IMR-90 (cell line): ENCODE results near the gene COL23A1. TPM values are rescaled to one million over a fixed set of nuclear protein-coding genes. Genes with fewer than 3 reads are reported as not detected.

Source experiments
- ATAC-seq: fragments of 200-7000 bp; cut with Tn5 transposase; 2 replicates; pipeline ENCODE4 v1.9.1; 2020; ENCODE audit warnings: low read depth, mild to moderate bottlenecking, moderate library complexity
- BruUV-seq: library from RNA; stranded (reverse); fragments of 400-500 nt; replicated peaks from 2 replicates; lab custom pipeline; 2021; lab: Mats Ljungman, UMichigan
- CTCF ChIA-PET: fragments of 300-600 bp; formaldehyde crosslinking; extraction: SDS; loops from one replicate; lab custom pipeline; 2021; ENCODE audit warnings: antibody characterized with exemption; lab: Yijun Ruan, JAX
- POLR2A ChIA-PET: fragments of 300-600 bp; sonication (Branson Sonifier 250); formaldehyde crosslinking; loops from one replicate; lab custom pipeline; 2022; ENCODE audit warnings: antibody characterized with exemption; ENCODE audit not compliant: unreplicated experiment; lab: Charles Lee
- DNase-seq: peaks from one replicate; pipeline ENCODE4 v3.0.0; 2013
- H2AFZ ChIP-seq: replicated peaks from 2 replicates; pipeline ENCODE3; 2013; ENCODE audit warnings: low read length, mild to moderate bottlenecking; ENCODE audit not compliant: poor library complexity
- H2AK5ac ChIP-seq: 2 replicates; pipeline ENCODE4 v1.6.1; 2013; ENCODE audit warnings: low read depth, low read length, inconsistent platforms
- H2AK9ac ChIP-seq: replicated peaks from 2 replicates; pipeline ENCODE3; 2013; ENCODE audit warnings: mild to moderate bottlenecking, low read depth, low read length, moderate library complexity; ENCODE audit not compliant: poor library complexity
- H2BK120ac ChIP-seq: 2 replicates; pipeline ENCODE4 v1.6.1; 2013; ENCODE audit warnings: low read depth, low read length, inconsistent platforms
- H2BK15ac ChIP-seq: 3 replicates; pipeline ENCODE4 v1.6.1; 2013; ENCODE audit warnings: low read depth, low read length, inconsistent platforms
- H2BK20ac ChIP-seq: 2 replicates; pipeline ENCODE4 v1.6.1; 2013; ENCODE audit warnings: low read depth, mild to moderate bottlenecking, inconsistent platforms, low read length, moderate library complexity
- H2BK5ac ChIP-seq: 2 replicates; pipeline ENCODE4 v1.6.1; 2013; ENCODE audit warnings: mild to moderate bottlenecking, low read depth, low read length, inconsistent platforms; ENCODE audit not compliant: poor library complexity, severe bottlenecking
- H3K14ac ChIP-seq: replicated peaks from 2 replicates; pipeline ENCODE4 v1.6.1; 2013; ENCODE audit warnings: low read depth, low read length, inconsistent platforms
- H3K18ac ChIP-seq: 2 replicates; pipeline ENCODE4 v1.6.1; 2013; ENCODE audit warnings: low read depth, low read length, control low read depth
- H3K23ac ChIP-seq: 2 replicates; pipeline ENCODE4 v1.6.1; 2013; ENCODE audit warnings: low read depth, low read length, inconsistent platforms
- H3K27ac ChIP-seq: 2 replicates; pipeline ENCODE4 v1.5.1; 2013; ENCODE audit warnings: mild to moderate bottlenecking, control low read depth, low read length; ENCODE audit not compliant: insufficient read depth
- H3K27me3 ChIP-seq: 2 replicates; pipeline ENCODE4 v1.6.1; 2013; ENCODE audit warnings: low read length; ENCODE audit not compliant: control insufficient read depth, insufficient read depth
- H3K36me3 ChIP-seq: 2 replicates; pipeline ENCODE4 v1.6.1; 2013; ENCODE audit warnings: low read length, mixed read lengths; ENCODE audit not compliant: control insufficient read depth, insufficient read depth
- H3K4ac ChIP-seq: 2 replicates; pipeline ENCODE4 v1.6.1; 2013; ENCODE audit warnings: low read depth, low read length, inconsistent platforms
- H3K4me1 ChIP-seq: 2 replicates; pipeline ENCODE4 v1.6.1; 2013; ENCODE audit warnings: low read length, mixed read lengths; ENCODE audit not compliant: control insufficient read depth, insufficient read depth
- H3K4me2 ChIP-seq: 2 replicates; pipeline ENCODE4 v1.6.1; 2013; ENCODE audit warnings: low read depth, mild to moderate bottlenecking, control low read depth, low read length, moderate library complexity
- H3K4me3 ChIP-seq: 2 replicates; pipeline ENCODE4 v1.5.1; 2013; ENCODE audit warnings: low read depth, mild to moderate bottlenecking, control low read depth, low read length, moderate library complexity; ENCODE audit not compliant: insufficient read depth
- H3K56ac ChIP-seq: 2 replicates; pipeline ENCODE4 v1.6.1; 2013; ENCODE audit warnings: low read length, inconsistent platforms; ENCODE audit not compliant: insufficient read depth; ENCODE audit errors: extremely low read depth
- H3K79me1 ChIP-seq, 2 experiments: 2 replicates each; pipeline ENCODE4 v1.6.1; 2013; ENCODE audit warnings: low read length in 2 of 2, inconsistent platforms in 1 of 2, low read depth in 1 of 2
- H3K9ac ChIP-seq: 2 replicates; pipeline ENCODE4 v1.6.1; 2013; ENCODE audit warnings: low read depth, low read length, control low read depth
- H3K9me1 ChIP-seq: 2 replicates; pipeline ENCODE4 v1.6.1; 2013; ENCODE audit warnings: low read length, inconsistent platforms; ENCODE audit not compliant: insufficient read depth
- H3K9me3 ChIP-seq: 2 replicates; pipeline ENCODE4 v1.6.1; 2013; ENCODE audit warnings: low read length; ENCODE audit not compliant: control insufficient read depth, insufficient read depth
- H4K20me1 ChIP-seq: 2 replicates; pipeline ENCODE4 v1.6.1; 2013; ENCODE audit warnings: low read length, inconsistent platforms; ENCODE audit not compliant: insufficient read depth
- H4K5ac ChIP-seq: 2 replicates; pipeline ENCODE4 v1.6.1; 2013; ENCODE audit warnings: mild to moderate bottlenecking, low read depth, low read length, control low read depth
- H4K8ac ChIP-seq, 2 experiments: 2 replicates each; pipeline ENCODE4 v1.6.1; 2013; ENCODE audit warnings: low read depth in 2 of 2, low read length in 2 of 2, control low read depth in 1 of 2, inconsistent platforms in 1 of 2
- H4K91ac ChIP-seq: 2 replicates; pipeline ENCODE4 v1.6.1; 2013; ENCODE audit warnings: low read depth, low read length, inconsistent platforms; ENCODE audit not compliant: insufficient read depth
- CTCF ChIP-seq: conservative IDR thresholded peaks from 2 replicates; pipeline ENCODE4 v1.5.1; 2012; ENCODE audit warnings: mild to moderate bottlenecking, low read depth, low read length, improper control_type of control experiment
- FOS ChIP-seq: fragments of 150-350 bp; IDR thresholded peaks from 2 replicates; pipeline ENCODE4 v1.6.1; 2016; ENCODE audit warnings: low read depth, low read length
- RFX5 ChIP-seq: IDR thresholded peaks from 2 replicates; pipeline ENCODE4 v1.8.0; 2012; ENCODE audit warnings: low read depth, mild to moderate bottlenecking, low read length, moderate library complexity
- SMC3 ChIP-seq: fragments of 150-350 bp; IDR thresholded peaks from 2 replicates; pipeline ENCODE4 v1.6.1; 2016; ENCODE audit warnings: low read depth, mild to moderate bottlenecking, antibody characterized with exemption, low read length, moderate library complexity
- WGBS, 2 experiments: methylation state at CpG; one replicate each; pipeline versions ENCODE4 v1.1.5 to v1.1.7; 2013; ENCODE audit warnings: missing lambda C conversion rate in 2 of 2; ENCODE audit not compliant: insufficient read length in 1 of 2; ENCODE audit errors: extremely low coverage in 2 of 2; 5-methylcytosine and 5-hydroxymethylcytosine counted together
- dilution Hi-C: fragments of 300-500 bp; cut with HindIII; formaldehyde crosslinking; loops from one replicate; pipeline ENCODE4 v1.14.3; 2018; ENCODE audit warnings: low sequenced_read_pairs; ENCODE audit not compliant: unreplicated experiment
- in situ Hi-C: fragments of 300-500 bp; cut with MboI; formaldehyde crosslinking; loops from 3 replicates; pipeline ENCODE4 v1.14.3; 2019; ENCODE audit warnings: low sequenced_read_pairs, inconsistent platforms, mixed read lengths
- intact Hi-C: fragments of 100-400 bp; cut with micrococcal nuclease; formaldehyde crosslinking; loops from 2 replicates; pipeline ENCODE4 v1.10.0; 2022
- polyA plus RNA-seq, 3 experiments: library from polyadenylated mRNA; depleted of rRNA; stranded (reverse); fragments of >200 nt; gene quantifications; 2 replicates each; pipeline ENCODE4 v1.2.3, GENCODE V29; 2012; ENCODE audit warnings: low replicate concordance in 1 of 3
- total RNA-seq: library from RNA; depleted of rRNA; stranded (reverse); fragments of >200 nt; gene quantifications from 2 replicates; pipeline ENCODE4 v1.2.3, GENCODE V29; 2012

Gene COL23A1
- total and polyA plus RNA-seq, 2 of the 4 experiments (the other 2 are of a cell fraction): not detected

- Histone ChIP-seq H3K4me3 (no peak overlapping the region), H2BK120ac (no peak overlapping the region), H3K4me1 (peaks cover 7% of the 10 kb centered on the region), H2AK5ac (no peak overlapping the region), H4K8ac (no peak overlapping the region), H3K27ac (no peak overlapping the region), H3K4me2 (no peak overlapping the region), H3K23ac (no peak overlapping the region), H3K14ac (no peak overlapping the region), H4K20me1 (peaks cover 78% of the 10 kb centered on the region), H3K9ac (no peak overlapping the region), H4K91ac (no peak overlapping the region), H2BK15ac (no peak overlapping the region), H3K36me3 (peaks cover 82% of the 10 kb centered on the region), H2BK5ac (no peak overlapping the region), H2BK20ac (no peak overlapping the region), H3K4ac (no peak overlapping the region), H3K9me1 (peaks cover 26% of the 10 kb centered on the region), H2AK9ac (no peak overlapping the region), H3K27me3 (no peaks in the 10 kb centered on the region), H3K79me1 (peaks cover 34 to 79% of the 10 kb centered on the region in 2 experiments), H2AFZ (no peak overlapping the region), H3K9me3 (no peaks in the 10 kb centered on the region), H3K18ac (no peak overlapping the region), H3K56ac (no peak overlapping the region), H4K5ac (no peak overlapping the region)
- no peak for DNase-seq
- 97% methylated on average over 16 of the region's 18 CpGs; no CpG with 5 or more reads in 1 of the 2 experiments for WGBS, 2 experiments
- ChIA-PET CTCF (no interaction called here), POLR2A (no interaction called here)
- in situ Hi-C loops (no loop called here), intact Hi-C loops (no loop called here), dilution Hi-C loops (no loop called here)
- ATAC-seq: no peak
- TF ChIP-seq RFX5 (no peak), FOS (no peak), SMC3 (no peak), CTCF (no peak)
- no TSS peak for BruUV-seq
Observed at GRCh38 chr5:178210073-178210535, 380.1 kb downstream of the COL23A1 start.
